Type B pancreatic cell (in vitro differentiated cells): Measurements from ENCODE around the gene HLTF. TPM values are rescaled to one million over a fixed set of nuclear protein-coding genes. Genes with fewer than 3 reads are reported as not detected.

Experiments
- DNase-seq: peaks from one replicate; pipeline ENCODE4 v3.0.0; 2021; ENCODE audit warnings: mixed read lengths; ENCODE audit not compliant: unreplicated experiment; ENCODE audit errors: extremely low spot score
- H3K27ac Mint-ChIP-seq: 2 replicates; pipeline ENCODE4 v1.8.0; 2021; ENCODE audit warnings: mild to moderate bottlenecking, mixed read lengths
- H3K27me3 Mint-ChIP-seq: 2 replicates; pipeline ENCODE4 v1.8.0; 2021; ENCODE audit warnings: mixed read lengths
- H3K36me3 Mint-ChIP-seq: 2 replicates; pipeline ENCODE4 v1.8.0; 2021; ENCODE audit warnings: mixed read lengths
- H3K4me1 Mint-ChIP-seq: one replicate; pipeline ENCODE4 v1.8.0; 2021; ENCODE audit warnings: mixed read lengths; ENCODE audit not compliant: unreplicated experiment
- H3K4me3 Mint-ChIP-seq: 2 replicates; pipeline ENCODE4 v1.8.0; 2021; ENCODE audit warnings: mild to moderate bottlenecking, mixed read lengths
- H3K9me3 Mint-ChIP-seq: 2 replicates; pipeline ENCODE4 v1.8.0; 2021; ENCODE audit warnings: mixed read lengths
- CTCF ChIP-seq: fragments of 200-600 bp; sonication (generic); conservative IDR thresholded peaks from 2 replicates; pipeline ENCODE4 v1.5.0; 2021; ENCODE audit warnings: antibody characterized with exemption, mild to moderate bottlenecking
- total RNA-seq: library from RNA; stranded (reverse); gene quantifications from 2 replicates; pipeline ENCODE4 v1.2.1, GENCODE V29; 2021; ENCODE audit warnings: low replicate concordance

The HLTF gene
- total RNA-seq, 1 donor from 2014 or later = 49.9 TPM

GRCh38 chr3:149005416-149005815, 80.9 kb downstream of the HLTF start:
- Mint-ChIP-seq H3K9me3 (no peaks in the 10 kb centered on the region), H3K4me1 (no peaks in the 10 kb centered on the region), H3K27me3 (no peaks in the 10 kb centered on the region), H3K4me3 (no peak overlapping the region), H3K36me3 (peaks cover 14% of the 10 kb centered on the region), H3K27ac (no peak overlapping the region)
- DNase-seq = no peak
- TF ChIP-seq CTCF = no peak

GRCh38 chr3:149004622-149005021, 81.7 kb downstream of the HLTF start:
- Mint-ChIP-seq H3K4me1 (no peaks in the 10 kb centered on the region), H3K36me3 (peaks cover 18% of the 10 kb centered on the region), H3K27me3 (no peaks in the 10 kb centered on the region), H3K9me3 (no peaks in the 10 kb centered on the region), H3K27ac (no peak overlapping the region), H3K4me3 (no peak overlapping the region)
- TF ChIP-seq CTCF = no peak
- no peak for DNase-seq

GRCh38 chr3:149003653-149004305, 82.6 kb downstream of the HLTF start:
- no peak overlapping the region for H3K27ac Mint-ChIP-seq
- no peak for DNase-seq
- H3K4me3 Mint-ChIP-seq = no peak overlapping the region
- H3K4me1 Mint-ChIP-seq = no peaks in the 10 kb centered on the region
- H3K27me3 Mint-ChIP-seq = no peaks in the 10 kb centered on the region
- no peak for TF ChIP-seq CTCF
- H3K36me3 Mint-ChIP-seq = peaks cover 18% of the 10 kb centered on the region
- no peaks in the 10 kb centered on the region for H3K9me3 Mint-ChIP-seq

- Mint-ChIP-seq H3K27ac (no peak overlapping the region), H3K27me3 (no peaks in the 10 kb centered on the region), H3K4me1 (no peaks in the 10 kb centered on the region), H3K9me3 (no peaks in the 10 kb centered on the region), H3K4me3 (no peak overlapping the region), H3K36me3 (peaks cover 12% of the 10 kb centered on the region)
- TF ChIP-seq CTCF = no peak
- DNase-seq = no peak
These were observed 84.6 kb downstream of the HLTF start for GRCh38 chr3:149001727-149002126.

GRCh38 chr3:149000206-149000745, 86.1 kb downstream of the HLTF start:
- peaks cover 22% of the 10 kb centered on the region for H3K36me3 Mint-ChIP-seq
- H3K27ac Mint-ChIP-seq = no peak overlapping the region
- no peaks in the 10 kb centered on the region for H3K27me3 Mint-ChIP-seq
- TF ChIP-seq CTCF = no peak
- no peak overlapping the region for H3K4me3 Mint-ChIP-seq
- no peak for DNase-seq
- no peaks in the 10 kb centered on the region for H3K4me1 Mint-ChIP-seq
- H3K9me3 Mint-ChIP-seq = no peaks in the 10 kb centered on the region
